Calu3 (cell line): ENCODE data around the gene TP53I13. TPM values are rescaled to one million over a fixed set of nuclear protein-coding genes. Genes with fewer than 3 reads are reported as not detected.

ENCODE experiments used
- BruUV-seq: library from RNA; stranded (reverse); fragments of 400-500 nt; replicated peaks from 2 replicates; lab custom pipeline; 2021; lab: Mats Ljungman, UMichigan
- CTCF ChIA-PET: fragments of 300-600 bp; sonication (Branson Sonifier 250); formaldehyde crosslinking; loops from one replicate; lab custom pipeline; 2022; ENCODE audit warnings: antibody characterized with exemption; lab: Charles Lee
- DNase-seq: peaks from one replicate; pipeline ENCODE4 v3.0.0; 2022
- H3K27ac Mint-ChIP-seq: one replicate; pipeline ENCODE4 v1.8.0; 2022; ENCODE audit warnings: mixed read lengths; ENCODE audit not compliant: unreplicated experiment
- H3K27me3 Mint-ChIP-seq: one replicate; pipeline ENCODE4 v1.8.0; 2022; ENCODE audit warnings: mixed read lengths; ENCODE audit not compliant: unreplicated experiment
- H3K36me3 Mint-ChIP-seq: one replicate; pipeline ENCODE4 v1.8.0; 2022; ENCODE audit warnings: mild to moderate bottlenecking, moderate library complexity, mixed read lengths; ENCODE audit not compliant: insufficient read depth, unreplicated experiment
- H3K4me1 Mint-ChIP-seq: one replicate; pipeline ENCODE4 v1.8.0; 2022; ENCODE audit warnings: mild to moderate bottlenecking, low read depth, mixed read lengths; ENCODE audit not compliant: unreplicated experiment
- H3K4me3 Mint-ChIP-seq: one replicate; pipeline ENCODE4 v1.8.0; 2022; ENCODE audit warnings: mild to moderate bottlenecking, low read depth, moderate library complexity, mixed read lengths; ENCODE audit not compliant: unreplicated experiment
- H3K9me3 Mint-ChIP-seq: one replicate; pipeline ENCODE4 v1.8.0; 2022; ENCODE audit warnings: low read depth, mixed read lengths; ENCODE audit not compliant: unreplicated experiment
- CTCF ChIP-seq: fragments of 200-600 bp; IDR thresholded peaks from one replicate; pipeline ENCODE4 v1.8.0; 2022; ENCODE audit warnings: antibody characterized with exemption; ENCODE audit not compliant: unreplicated experiment
- intact Hi-C: fragments of 100-400 bp; cut with micrococcal nuclease; formaldehyde crosslinking; loops from one replicate; pipeline ENCODE4 v1.10.0; 2022; ENCODE audit not compliant: unreplicated experiment
- total RNA-seq: library from RNA; stranded (reverse); gene quantifications from 2 replicates; pipeline ENCODE4 v1.2.3, GENCODE V29; 2022

TP53I13 gene
- total RNA-seq, 1 experiment from 2014 or later, result 35.1 TPM

DNA sequence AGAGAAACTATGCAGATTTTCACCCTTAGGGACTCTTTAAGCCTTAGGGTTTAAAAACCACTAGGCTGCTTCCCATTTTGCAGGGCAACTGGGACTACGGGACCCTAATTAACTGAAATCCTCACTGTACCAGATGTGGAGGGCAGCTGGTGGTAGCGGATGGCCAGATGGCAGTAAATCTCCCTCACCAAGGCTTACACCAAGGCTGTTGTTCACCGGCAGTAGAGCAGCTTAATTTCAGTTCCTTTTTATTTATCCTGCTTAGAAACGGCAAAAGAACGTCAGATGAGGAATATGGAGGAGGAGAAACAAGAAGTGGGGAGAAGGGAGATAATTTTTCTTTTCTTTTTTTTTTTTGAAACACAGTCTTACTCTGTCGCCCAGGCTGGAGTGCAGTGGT is 8.2 kb upstream of the TP53I13 start:
- no peak for TF ChIP-seq CTCF
- intact Hi-C loops, result no loop called here
- Mint-ChIP-seq H3K27me3 (no peaks in the 10 kb centered on the region), H3K4me3 (no peak overlapping the region), H3K4me1 (peaks cover 19% of the 10 kb centered on the region), H3K36me3 (peaks cover 23% of the 10 kb centered on the region), H3K27ac (no peak overlapping the region), H3K9me3 (no peaks in the 10 kb centered on the region)
- CTCF ChIA-PET, result interaction anchor here (1.0 kb wide), 1 partner anchor 57 kb away, joined by 5 read pairs; no protein-coding TSS in a partner anchor
- BruUV-seq, result no TSS peak
- DNase-seq, result no peak

GRCh38 chr17:29561554-29562517 is 6.7 kb upstream of the TP53I13 start:
- Mint-ChIP-seq H3K4me1 (peaks cover 11% of the 10 kb centered on the region), H3K4me3 (no peak overlapping the region), H3K27me3 (no peaks in the 10 kb centered on the region), H3K9me3 (no peaks in the 10 kb centered on the region), H3K27ac (no peak overlapping the region), H3K36me3 (peaks cover 33% of the 10 kb centered on the region)
- TF ChIP-seq CTCF, result no peak
- no peak for DNase-seq
- CTCF ChIA-PET, result no interaction called here
- intact Hi-C loops, result no loop called here
- BruUV-seq, result no TSS peak

GRCh38 chr17:29562615-29563014 is 5.9 kb upstream of the TP53I13 start:
- no peaks in the 10 kb centered on the region for H3K27me3 Mint-ChIP-seq
- intact Hi-C loops, result no loop called here
- CTCF ChIA-PET, result no interaction called here

DNA sequence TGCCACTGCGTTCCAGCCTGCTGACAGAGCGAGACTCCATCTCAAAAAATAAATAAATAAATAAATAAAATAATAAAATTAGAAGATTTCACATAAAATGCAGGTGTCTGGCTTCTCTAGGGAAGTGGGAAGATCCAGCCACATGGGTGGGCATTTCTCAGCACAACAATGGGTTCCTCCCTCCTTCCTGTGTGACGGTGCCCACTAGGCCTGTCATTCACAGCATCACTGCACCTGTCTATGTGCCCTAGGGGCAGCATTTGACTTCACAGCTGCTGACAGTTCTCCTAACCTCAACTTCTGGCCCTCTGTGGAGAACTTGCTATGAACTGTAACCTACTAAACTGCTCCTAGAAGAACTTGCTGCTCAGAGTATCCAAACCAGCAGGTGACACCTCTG is 4.7 kb upstream of the TP53I13 start:
- no peaks in the 10 kb centered on the region for H3K27me3 Mint-ChIP-seq
- peaks cover 47% of the 10 kb centered on the region for H3K36me3 Mint-ChIP-seq
- BruUV-seq, result no TSS peak
- H3K9me3 Mint-ChIP-seq, result no peaks in the 10 kb centered on the region
- no peak overlapping the region for H3K27ac Mint-ChIP-seq
- CTCF ChIA-PET, result interaction anchor here (0.9 kb wide), 1 partner anchor 169 kb away, joined by 3 read pairs; no protein-coding TSS in a partner anchor
- no peak for TF ChIP-seq CTCF
- DNase-seq, result no peak
- H3K4me3 Mint-ChIP-seq, result no peak overlapping the region
- no peaks in the 10 kb centered on the region for H3K4me1 Mint-ChIP-seq
- intact Hi-C loops, result no loop called here

More at GRCh38 chr17:29562615-29563014, 5.9 kb upstream of the TP53I13 start:
- Mint-ChIP-seq H3K27ac (no peak overlapping the region), H3K36me3 (peaks cover 41% of the 10 kb centered on the region), H3K4me3 (no peak overlapping the region), H3K9me3 (no peaks in the 10 kb centered on the region), H3K4me1 (peaks cover 4% of the 10 kb centered on the region)
- DNase-seq, result no peak
- BruUV-seq, result no TSS peak
- TF ChIP-seq CTCF, result no peak
